HepG2 (cell line): ENCODE data around the gene PPP1R12C. TPM values are rescaled to one million over a fixed set of nuclear protein-coding genes. Genes with fewer than 3 reads are reported as not detected.

Source experiments
- ATAC-seq: fragments of 200-7000 bp; cut with Tn5 transposase; 3 replicates; pipeline ENCODE4 v1.9.1; 2020; ENCODE audit warnings: mild to moderate bottlenecking, moderate library complexity
- BruUV-seq: library from RNA; stranded (reverse); fragments of 400-500 nt; replicated peaks from 2 replicates; lab custom pipeline; 2021; lab: Mats Ljungman, UMichigan
- CTCF ChIA-PET: fragments of 300-600 bp; formaldehyde crosslinking; extraction: SDS; loops from one replicate; lab custom pipeline; 2021; ENCODE audit warnings: low total read pairs, inconsistent platforms, low intra/inter-chr PET ratio; lab: Yijun Ruan, JAX
- POLR2A ChIA-PET: fragments of 350-600 bp; sonication (Branson Sonifier 250); formaldehyde crosslinking; loops from one replicate; lab custom pipeline; 2020; ENCODE audit warnings: antibody characterized with exemption, inconsistent platforms; lab: Yijun Ruan, JAX
- DNase-seq: peaks from one replicate; pipeline ENCODE4 v3.0.0-alpha.2; 2015; ENCODE audit warnings: low spot score
- FAIRE-seq: peaks from 3 replicates; lab custom pipeline; 2011; peaks lifted over from hg19 to GRCh38; lab: Jason Lieb, UNC
- H2AFZ ChIP-seq: one replicate; pipeline ENCODE4 v1.6.1; 2011; ENCODE audit warnings: low read length, inconsistent platforms
- H3K27ac ChIP-seq: fragments of 300-600 bp; 3 replicates; pipeline ENCODE4 v1.8.0; 2011; ENCODE audit warnings: mixed run types, mild to moderate bottlenecking, mixed read lengths, low read length, inconsistent platforms; ENCODE audit not compliant: insufficient read depth; ENCODE audit errors: extremely low read length
- H3K27me3 ChIP-seq, 2 experiments: fragments of 200-600 bp in 1 of 2; 2 replicates in 1 of 2; 3 replicates in 1 of 2; pipeline versions ENCODE4 v1.6.0 to v1.8.0; 2011; ENCODE audit warnings: low read length in 2 of 2, mild to moderate bottlenecking in 2 of 2, moderate library complexity in 2 of 2, inconsistent platforms in 1 of 2; ENCODE audit not compliant: insufficient read depth in 2 of 2, control insufficient read depth in 1 of 2
- H3K36me3 ChIP-seq, 2 experiments: fragments of 200-600 bp in 1 of 2; replicated peaks in 1 of 2; 2 replicates in 1 of 2; 3 replicates in 1 of 2; pipeline versions ENCODE4 v1.5.1 to v1.8.0; 2011; ENCODE audit warnings: low read length in 2 of 2, inconsistent platforms in 1 of 2; ENCODE audit not compliant: insufficient read depth in 2 of 2, control insufficient read depth in 1 of 2
- H3K4me1 ChIP-seq: 2 replicates; pipeline ENCODE4 v1.5.1; 2012; ENCODE audit warnings: low read length, inconsistent platforms; ENCODE audit not compliant: insufficient read depth
- H3K4me2 ChIP-seq: 2 replicates; pipeline ENCODE4 v1.6.0; 2011; ENCODE audit warnings: low read depth, low read length, inconsistent platforms
- H3K4me3 ChIP-seq, 3 experiments: fragments of 200-600 bp in 1 of 3; sonication (generic), shearing (Covaris generic) in 1 of 3; replicated peaks in 1 of 3; 2 replicates each; pipeline ENCODE4 v1.5.1; 2011 to 2016; ENCODE audit warnings: low read length in 3 of 3, inconsistent platforms in 2 of 3, low read depth in 2 of 3, mild to moderate bottlenecking in 2 of 3, control low read depth in 1 of 3, mixed read lengths in 1 of 3; ENCODE audit not compliant: insufficient read depth in 1 of 3
- H3K79me2 ChIP-seq: one replicate; pipeline ENCODE4 v1.6.1; 2011; ENCODE audit warnings: low read length, inconsistent platforms; ENCODE audit not compliant: insufficient read depth
- H3K9ac ChIP-seq: 2 replicates; pipeline ENCODE4 v1.6.0; 2011; ENCODE audit warnings: mild to moderate bottlenecking, low read depth, low read length, inconsistent platforms; ENCODE audit not compliant: insufficient read depth
- H3K9me3 ChIP-seq: 2 replicates; pipeline ENCODE4 v1.5.1; 2012; ENCODE audit warnings: mild to moderate bottlenecking, low read length
- H4K20me1 ChIP-seq: 2 replicates; pipeline ENCODE4 v1.6.0; 2011; ENCODE audit warnings: inconsistent platforms, mild to moderate bottlenecking, low read length, moderate library complexity; ENCODE audit not compliant: insufficient read depth
- AGO2 ChIP-seq: fragments of 200-400 bp; formaldehyde crosslinking; optimal IDR thresholded peaks from 2 replicates; pipeline ENCODE3; 2017; ENCODE audit warnings: mild to moderate bottlenecking, low read depth, low read length, moderate library complexity
- KLF15 ChIP-seq: sonication (generic); formaldehyde crosslinking; IDR thresholded peaks from 2 replicates; pipeline ENCODE4 v1.8.1; 2023; ENCODE audit warnings: borderline replicate concordance, mild to moderate bottlenecking, inconsistent platforms, missing genetic modification reagents, mixed read lengths
- NFYC ChIP-seq: IDR thresholded peaks from 2 replicates; pipeline ENCODE4 v1.6.1; 2016; ENCODE audit warnings: missing genetic modification reagents, missing compliant biosample characterization
- POLR2G ChIP-seq: fragments of 200-400 bp; formaldehyde crosslinking; IDR thresholded peaks from 2 replicates; pipeline ENCODE4 v1.6.1; 2018; ENCODE audit warnings: mild to moderate bottlenecking, low read depth, low read length, moderate library complexity
- WGBS: methylation state at CpG from one replicate; pipeline ENCODE4 v1.1.6; 2017; ENCODE audit warnings: low lambda C conversion rate; 5-methylcytosine and 5-hydroxymethylcytosine counted together
- in situ Hi-C: cut with HindIII; loops from 2 replicates; pipeline ENCODE4 v1.10.0; 2017; ENCODE audit warnings: low pct_unique_long_range_greater_than_20kb; ENCODE audit not compliant: extremely low pct_ligation_motif_present
- intact Hi-C: fragments of 100-400 bp; cut with micrococcal nuclease; formaldehyde crosslinking; loops from one replicate; pipeline ENCODE4 v1.10.0; 2022; ENCODE audit not compliant: unreplicated experiment
- polyA plus RNA-seq, 8 experiments: library from polyadenylated mRNA; depleted of rRNA in 3 of 8; stranded (reverse) in 7 of 8; unstranded in 1 of 8; fragments of >200 nt; fragmentation: Illumina TruSeq in 4 of 8; extraction: Trizol in 4 of 8; gene quantifications; 2 replicates each; pipeline versions ENCODE4 v1.2.1 to v1.2.3, GENCODE V29; 2011 to 2016; ENCODE audit warnings: low read depth in 4 of 8, missing spikeins in 1 of 8, mixed read lengths in 1 of 8; ENCODE audit not compliant: insufficient read depth in 1 of 8
- total RNA-seq, 5 experiments: library from RNA; depleted of rRNA; stranded (reverse); fragments of >200 nt; fragmentation: Illumina TruSeq; extraction: Trizol; gene quantifications; 2 replicates each; pipeline ENCODE4 v1.2.3, GENCODE V29; 2016; ENCODE audit warnings: low read depth in 1 of 5
- TF ChIP-seq, protein P1 (sequence below): sonication (generic); formaldehyde crosslinking; IDR thresholded peaks from 2 replicates; pipeline ENCODE4 v1.4.0; 2020; ENCODE audit warnings: mild to moderate bottlenecking, missing genetic modification reagents

PPP1R12C gene
- total and polyA plus RNA-seq, 2 of the 13 experiments (the other 11 are each of a cell fraction or from before 2014, with no cell fraction given), result 29.7 to 30.3 TPM

DNA sequence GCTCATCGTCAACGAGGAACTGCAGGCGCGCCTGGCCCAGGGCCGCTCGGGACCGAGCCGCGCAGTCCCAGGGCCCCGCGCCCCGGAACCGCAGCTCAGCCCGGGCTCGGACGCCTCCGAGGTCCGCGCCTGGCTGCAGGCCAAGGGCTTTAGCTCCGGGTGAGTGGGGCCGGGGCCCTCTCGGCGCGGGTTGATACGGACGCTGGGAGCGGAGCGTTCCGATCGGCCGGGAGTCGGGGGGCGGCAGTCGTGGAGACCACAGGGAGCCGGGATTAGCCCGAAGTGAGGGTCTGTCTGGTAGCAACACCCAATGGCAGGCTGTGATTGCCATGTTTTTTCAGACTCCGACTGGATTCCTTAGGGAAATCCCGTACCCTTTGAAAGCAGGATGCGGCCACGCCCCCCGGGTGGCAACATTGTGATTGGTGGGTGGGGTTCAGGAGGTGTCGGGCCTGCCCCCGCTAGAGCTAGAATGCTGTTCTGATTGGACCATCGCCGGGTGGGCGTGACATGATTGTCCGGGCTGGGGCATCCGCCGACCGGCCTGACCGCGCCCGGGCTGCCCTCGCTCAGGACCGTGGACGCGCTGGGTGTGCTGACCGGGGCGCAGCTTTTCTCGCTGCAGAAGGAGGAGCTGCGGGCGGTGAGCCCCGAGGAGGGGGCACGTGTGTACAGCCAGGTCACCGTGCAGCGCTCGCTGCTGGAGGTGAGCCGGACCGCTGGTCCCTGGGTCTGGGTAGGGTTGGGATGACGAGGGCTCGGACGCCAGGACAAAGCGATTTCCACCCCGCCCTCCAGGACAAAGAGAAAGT, 30.5 kb downstream of the PPP1R12C start:
- ChIA-PET CTCF (no interaction called here), POLR2A (no interaction called here)
- WGBS, result 93% methylated on average over 40 of the region's 74 CpGs
- Histone ChIP-seq H3K36me3 (peaks cover 0 to under 1% of the 10 kb centered on the region in 2 experiments; a peak in 1 of 5 replicates), H3K27me3 (no peaks in the 10 kb centered on the region), H3K9me3 (no peaks in the 10 kb centered on the region), H3K27ac (no peak overlapping the region), H3K4me2 (no peak overlapping the region), H2AFZ (no peak overlapping the region), H3K4me3 (no peak overlapping the region), H4K20me1 (peaks cover 6% of the 10 kb centered on the region; the same call in 1 of the 2 replicates), H3K9ac (no peak overlapping the region), H3K79me2 (no peaks in the 10 kb centered on the region), H3K4me1 (peaks cover 5% of the 10 kb centered on the region; the same call in 1 of the 2 replicates)
- no peak for FAIRE-seq
- no peak for DNase-seq
- ATAC-seq, result no peak
- in situ Hi-C loops, result loop anchor here (5.0 kb wide), 1 partner anchor 35 kb away; no protein-coding TSS in a partner anchor
- intact Hi-C loops, result no loop called here
- no TSS peak for BruUV-seq
- TF ChIP-seq NFYC (CRISPR knock-in tag) (no peak), AGO2 (peak; percentile 76), POLR2G (0 out of 2 replicates have a peak, but pooled peaks have one; percentile 31), KLF15 (no peak)
- TF ChIP-seq, protein P1, sequence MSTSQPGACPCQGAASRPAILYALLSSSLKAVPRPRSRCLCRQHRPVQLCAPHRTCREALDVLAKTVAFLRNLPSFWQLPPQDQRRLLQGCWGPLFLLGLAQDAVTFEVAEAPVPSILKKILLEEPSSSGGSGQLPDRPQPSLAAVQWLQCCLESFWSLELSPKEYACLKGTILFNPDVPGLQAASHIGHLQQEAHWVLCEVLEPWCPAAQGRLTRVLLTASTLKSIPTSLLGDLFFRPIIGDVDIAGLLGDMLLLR (CRISPR knock-in tag), result no peak
